ENCODE results near the gene LRRC27. TPM values are rescaled to one million over a fixed set of nuclear protein-coding genes. Genes with fewer than 3 reads are reported as not detected.
A peak's percentile ranks its signal among the peaks of the same experiment; 100 is the strongest.
"Not testable (repeated sequence)": the region's sequence is repeated elsewhere in the genome, so short reads cannot be mapped to it uniquely, and the experiment has no call there.

Gene LRRC27
- total RNA-seq, 1 donor from 2014 or later: 14.2 TPM

- no peak for TF ChIP-seq CTCF (conservative IDR thresholded peaks at IDR 0.05)
- no peak for DNase-seq (ENCODE audit: extremely low spot score, unreplicated experiment)
- peak overlapping the region; percentile 42 for H3K4me3 Mint-ChIP-seq
- H3K4me1 Mint-ChIP-seq (ENCODE audit: unreplicated experiment): peaks cover 31% of the 10 kb centered on the region
- H3K27me3 Mint-ChIP-seq: no peaks in the 10 kb centered on the region
- H3K27ac Mint-ChIP-seq: peak overlapping the region; percentile 60
- H3K36me3 Mint-ChIP-seq: peaks cover 6% of the 10 kb centered on the region
- no peaks in the 10 kb centered on the region for H3K9me3 Mint-ChIP-seq
These were observed 5.0 kb downstream of the LRRC27 start for GRCh38 chr10:132336919-132337407.

GRCh38 chr10:132337854-132338253 is 5.9 kb downstream of the LRRC27 start:
- not testable (repeated sequence) for H3K27me3 Mint-ChIP-seq; H3K27ac Mint-ChIP-seq; H3K4me3 Mint-ChIP-seq; DNase-seq (ENCODE audit: extremely low spot score, unreplicated experiment); H3K9me3 Mint-ChIP-seq
- Mint-ChIP-seq H3K4me1 (ENCODE audit: unreplicated experiment) (peaks cover 27% of the 10 kb centered on the region), H3K36me3 (peaks cover 14% of the 10 kb centered on the region)

GRCh38 chr10:132338876-132339275 is 6.9 kb downstream of the LRRC27 start:
- no peak for TF ChIP-seq CTCF (conservative IDR thresholded peaks at IDR 0.05)
- H3K4me3 Mint-ChIP-seq: no peak overlapping the region
- peaks cover 20% of the 10 kb centered on the region for H3K4me1 Mint-ChIP-seq (ENCODE audit: unreplicated experiment)
- H3K9me3 Mint-ChIP-seq: no peaks in the 10 kb centered on the region
- H3K27ac Mint-ChIP-seq: no peak overlapping the region
- no peaks in the 10 kb centered on the region for H3K27me3 Mint-ChIP-seq
- no peak for DNase-seq (ENCODE audit: extremely low spot score, unreplicated experiment)
- peaks cover 14% of the 10 kb centered on the region for H3K36me3 Mint-ChIP-seq

GRCh38 chr10:132339276-132339675 is 7.3 kb downstream of the LRRC27 start:
- Mint-ChIP-seq H3K36me3 (peaks cover 18% of the 10 kb centered on the region), H3K27me3 (no peaks in the 10 kb centered on the region), H3K9me3 (no peaks in the 10 kb centered on the region)

GRCh38 chr10:132341017-132341416 is 9.0 kb downstream of the LRRC27 start:
- Mint-ChIP-seq H3K27me3 (no peaks in the 10 kb centered on the region), H3K4me1 (ENCODE audit: unreplicated experiment) (peaks cover 12% of the 10 kb centered on the region), H3K36me3 (peaks cover 19% of the 10 kb centered on the region), H3K4me3 (no peak overlapping the region), H3K27ac (no peak overlapping the region), H3K9me3 (no peaks in the 10 kb centered on the region)
- no peak for TF ChIP-seq CTCF (conservative IDR thresholded peaks at IDR 0.05)
- DNase-seq (ENCODE audit: extremely low spot score, unreplicated experiment): no peak

More at GRCh38 chr10:132339276-132339675, 7.3 kb downstream of the LRRC27 start:
- TF ChIP-seq CTCF (conservative IDR thresholded peaks at IDR 0.05): no peak
- no peak for DNase-seq (ENCODE audit: extremely low spot score, unreplicated experiment)
- no peak overlapping the region for H3K27ac Mint-ChIP-seq
- no peak overlapping the region for H3K4me3 Mint-ChIP-seq
- peaks cover 20% of the 10 kb centered on the region for H3K4me1 Mint-ChIP-seq (ENCODE audit: unreplicated experiment)

GRCh38 chr10:132341781-132342180 is 9.8 kb downstream of the LRRC27 start:
- peaks cover 19% of the 10 kb centered on the region for H3K36me3 Mint-ChIP-seq
- peaks cover 7% of the 10 kb centered on the region for H3K4me1 Mint-ChIP-seq (ENCODE audit: unreplicated experiment)
- H3K4me3 Mint-ChIP-seq: no peak overlapping the region
- no peak for DNase-seq (ENCODE audit: extremely low spot score, unreplicated experiment)
- no peaks in the 10 kb centered on the region for H3K9me3 Mint-ChIP-seq
- no peaks in the 10 kb centered on the region for H3K27me3 Mint-ChIP-seq
- no peak overlapping the region for H3K27ac Mint-ChIP-seq
- TF ChIP-seq CTCF (conservative IDR thresholded peaks at IDR 0.05): no peak
